A673 (cell line): ENCODE measurements around the gene SLIT3. TPM values are rescaled to one million over a fixed set of nuclear protein-coding genes. Genes with fewer than 3 reads are reported as not detected.

Experiments used
- BruUV-seq: library from RNA; stranded (reverse); fragments of 400-500 nt; replicated peaks from 2 replicates; lab custom pipeline; 2021; lab: Mats Ljungman, UMichigan
- CTCF ChIA-PET: fragments of 300-600 bp; sonication (Branson Sonifier 250); formaldehyde crosslinking; loops from one replicate; lab custom pipeline; 2022; ENCODE audit warnings: antibody characterized with exemption; lab: Charles Lee
- POLR2A ChIA-PET: fragments of 300-600 bp; sonication (Branson Sonifier 250); formaldehyde crosslinking; loops from one replicate; lab custom pipeline; 2022; ENCODE audit warnings: antibody characterized with exemption; ENCODE audit not compliant: low non-redundant PET; lab: Charles Lee
- DNase-seq: peaks from one replicate; pipeline ENCODE4 v3.0.0-alpha.2; 2015; ENCODE audit warnings: low spot score
- H3K27ac ChIP-seq: fragments of 200-600 bp; sonication (generic); 2 replicates; pipeline ENCODE4 v1.5.1; 2016; ENCODE audit warnings: mixed run types, low read depth, mild to moderate bottlenecking, mixed read lengths, antibody characterized with exemption, low read length; ENCODE audit not compliant: poor library complexity, severe bottlenecking
- H3K27me3 ChIP-seq: fragments of 200-600 bp; sonication (generic); replicated peaks from 2 replicates; pipeline ENCODE4 v1.6.1; 2017; ENCODE audit warnings: mixed run types, low read depth, mild to moderate bottlenecking, mixed read lengths, antibody characterized with exemption, low read length; ENCODE audit not compliant: insufficient read depth, poor library complexity
- H3K36me3 ChIP-seq: fragments of 200-600 bp; sonication (generic); 2 replicates; pipeline ENCODE4 v1.6.1; 2016; ENCODE audit warnings: mixed run types, mild to moderate bottlenecking, mixed read lengths, antibody characterized with exemption, low read length; ENCODE audit not compliant: insufficient read depth, poor library complexity, severe bottlenecking
- H3K4me1 ChIP-seq: fragments of 200-600 bp; sonication (generic); 2 replicates; pipeline ENCODE4 v1.6.1; 2017; ENCODE audit warnings: mixed run types, mild to moderate bottlenecking, mixed read lengths, antibody characterized with exemption, low read length; ENCODE audit not compliant: insufficient read depth, poor library complexity, severe bottlenecking
- H3K4me3 ChIP-seq: fragments of 200-600 bp; sonication (generic); 2 replicates; pipeline ENCODE4 v1.5.1; 2016; ENCODE audit warnings: low read depth, mixed run types, mild to moderate bottlenecking, mixed read lengths, low read length; ENCODE audit not compliant: poor library complexity, severe bottlenecking
- H3K9me3 ChIP-seq: fragments of 200-600 bp; sonication (generic); 2 replicates; pipeline ENCODE4 v1.6.1; 2016; ENCODE audit warnings: mixed run types, low read depth, mild to moderate bottlenecking, mixed read lengths, antibody characterized with exemption, low read length; ENCODE audit not compliant: poor library complexity, severe bottlenecking
- CTCF ChIP-seq: fragments of 300-800, 200-600 bp; sonication (generic); conservative IDR thresholded peaks from 2 replicates; pipeline ENCODE4 v1.5.1; 2017; ENCODE audit warnings: low read depth, mild to moderate bottlenecking, antibody characterized with exemption, low read length, moderate library complexity, mixed read lengths
- EZH2 ChIP-seq: fragments of 200-600 bp; sonication (generic); IDR thresholded peaks from 2 replicates; pipeline ENCODE4 v1.6.1; 2017; ENCODE audit warnings: borderline replicate concordance, low read depth, mild to moderate bottlenecking, mixed read lengths, antibody characterized with exemption, low read length; ENCODE audit not compliant: poor library complexity, severe bottlenecking
- intact Hi-C: fragments of 100-400 bp; cut with micrococcal nuclease; formaldehyde crosslinking; loops from one replicate; pipeline ENCODE4 v1.10.0; 2022; ENCODE audit not compliant: unreplicated experiment
- total RNA-seq: library from RNA; stranded (reverse); gene quantifications from 2 replicates; pipeline ENCODE4 v1.2.3, GENCODE V29; 2021

SLIT3 gene
- total RNA-seq, 1 experiment from 2014 or later, result not detected

GRCh38 chr5:169104937-169105494 lies 195.9 kb downstream of the SLIT3 start:
- no peak for DNase-seq
- Histone ChIP-seq H3K36me3 (no peaks in the 10 kb centered on the region), H3K4me3 (no peak overlapping the region), H3K27me3 (peaks cover 6% of the 10 kb centered on the region), H3K4me1 (no peaks in the 10 kb centered on the region), H3K27ac (no peak overlapping the region), H3K9me3 (no peaks in the 10 kb centered on the region)
- BruUV-seq, result no TSS peak
- TF ChIP-seq CTCF, result no peak
- no peak for TF ChIP-seq EZH2
- intact Hi-C loops, result no loop called here
- CTCF ChIA-PET, result no interaction called here
- POLR2A ChIA-PET, result no interaction called here

GRCh38 chr5:169103586-169104181 lies 197.3 kb downstream of the SLIT3 start:
- H3K36me3 ChIP-seq, result no peaks in the 10 kb centered on the region
- ChIA-PET CTCF (no interaction called here), POLR2A (no interaction called here)
- intact Hi-C loops, result no loop called here
- BruUV-seq, result no TSS peak
- no peak for DNase-seq
- no peaks in the 10 kb centered on the region for H3K9me3 ChIP-seq
- H3K27ac ChIP-seq, result no peak overlapping the region
- H3K4me3 ChIP-seq, result no peak overlapping the region
- TF ChIP-seq CTCF (no peak), EZH2 (no peak)
- no peaks in the 10 kb centered on the region for H3K4me1 ChIP-seq
- H3K27me3 ChIP-seq, result peaks cover 6% of the 10 kb centered on the region

GRCh38 chr5:169101966-169102365 lies 199.0 kb downstream of the SLIT3 start:
- Histone ChIP-seq H3K27ac (no peak overlapping the region), H3K9me3 (no peaks in the 10 kb centered on the region), H3K36me3 (no peaks in the 10 kb centered on the region), H3K27me3 (no peaks in the 10 kb centered on the region), H3K4me1 (no peaks in the 10 kb centered on the region), H3K4me3 (no peak overlapping the region)
- TF ChIP-seq CTCF (no peak), EZH2 (no peak)
- CTCF ChIA-PET, result no interaction called here
- BruUV-seq, result no TSS peak
- intact Hi-C loops, result no loop called here
- POLR2A ChIA-PET, result no interaction called here
- DNase-seq, result no peak
